ENCODE measurements around the gene SLC29A3. TPM values are rescaled to one million over a fixed set of nuclear protein-coding genes. Genes with fewer than 3 reads are reported as not detected.
A peak's percentile ranks its signal among the peaks of the same experiment; 100 is the strongest.

Gene SLC29A3
- polyA plus RNA-seq, 1 of the 3 experiments (the other 2 are of a cell fraction) = 3.8 TPM

DNA sequence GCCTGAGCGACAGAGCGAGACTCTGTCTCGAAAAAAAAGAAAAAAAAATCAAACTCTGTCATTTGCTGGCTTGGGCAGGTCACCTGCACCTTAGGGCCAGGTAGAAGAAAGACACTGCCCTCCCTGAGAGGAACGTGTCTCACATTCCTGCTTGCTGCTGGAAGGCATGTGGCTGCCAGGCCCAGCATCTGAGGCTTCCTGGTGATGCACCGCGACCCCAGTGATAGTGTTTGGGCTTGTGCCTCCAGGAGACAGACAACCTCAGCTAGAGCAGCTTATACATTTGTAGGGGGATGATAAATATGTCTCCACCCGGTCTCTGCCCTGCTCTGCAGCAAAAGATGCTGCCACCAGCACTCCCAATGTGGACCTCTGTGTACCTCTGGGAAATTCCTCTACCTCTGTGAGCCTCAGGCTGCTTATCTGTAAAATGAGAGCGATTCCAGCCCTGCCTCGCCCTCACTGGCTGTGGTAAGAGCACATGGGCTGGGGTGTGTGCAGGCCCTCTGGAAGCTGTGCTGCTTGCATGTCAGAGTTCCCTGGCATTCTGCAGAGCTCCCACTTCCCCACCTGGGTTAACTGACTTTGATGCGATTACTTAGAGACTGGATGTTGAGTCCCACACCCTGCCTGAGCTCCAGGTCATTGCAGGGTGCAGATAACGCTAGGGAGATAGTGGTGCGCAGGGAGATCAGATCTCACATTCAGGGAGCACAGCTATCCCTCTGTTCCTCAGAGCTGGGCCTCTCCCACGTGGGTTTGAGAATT lies 19.9 kb downstream of the SLC29A3 start:
- no peak overlapping the region for H2AFZ ChIP-seq (ENCODE audit: low read depth)
- H3K27ac ChIP-seq (ENCODE audit: low read depth in 2 of 2, low read length in 1 of 2) = no peak overlapping the region; a peak in 1 of 4 replicates
- TF ChIP-seq GABPA (IDR thresholded peaks at IDR 0.05; ENCODE audit: low read depth) (no peak), FOXJ3 (CRISPR knock-in tag; IDR thresholded peaks at IDR 0.05) (no peak), FOSL2 (IDR thresholded peaks at IDR 0.05; ENCODE audit: borderline replicate concordance, low read depth) (no peak), RFX5 (IDR thresholded peaks at IDR 0.05; ENCODE audit: low read length) (no peak), GATA2 (CRISPR knock-in tag; IDR thresholded peaks at IDR 0.05) (peak; percentile 72), MXI1 (IDR thresholded peaks at IDR 0.05; ENCODE audit: low read depth, low read length) (peak; percentile 25; the same call in 1 of the 2 replicates), JUND (IDR thresholded peaks at IDR 0.05) (no peak), RCOR1 (IDR thresholded peaks at IDR 0.05; ENCODE audit: low read length) (0 out of 2 replicates have a peak, but pooled peaks have one; percentile 22)
- no peaks in the 10 kb centered on the region for H4K20me1 ChIP-seq (ENCODE audit: insufficient read depth)
- H3K36me3 ChIP-seq (replicated peaks in 1 of 2; ENCODE audit: control insufficient read depth in 1 of 2, insufficient read depth in 2 of 2, low read length in 1 of 2) = peaks cover 0 to 2% of the 10 kb centered on the region in 2 experiments
- H3K9me3 ChIP-seq = no peaks in the 10 kb centered on the region
- no peaks in the 10 kb centered on the region for H3F3A ChIP-seq (replicated peaks; ENCODE audit: insufficient read depth)
- H3K4me1 ChIP-seq (ENCODE audit: control insufficient read depth in 1 of 2, insufficient read depth in 2 of 2, low read depth in 1 of 2, low read length in 1 of 2) = peaks cover 0 to 17% of the 10 kb centered on the region in 2 experiments; a peak in 1 of 4 replicates
- no peaks in the 10 kb centered on the region for H3K27me3 ChIP-seq (ENCODE audit: insufficient read depth)
- H3K4me3 ChIP-seq (ENCODE audit: low read depth in 2 of 2, low read length in 1 of 2) = no peak overlapping the region
- no peak overlapping the region for H3K4me2 ChIP-seq
- H3K9me2 ChIP-seq = no peaks in the 10 kb centered on the region
- 85% methylated on average over 9 of the region's 13 CpGs for WGBS (ENCODE audit: low lambda C conversion rate)
- CTCF ChIA-PET = interaction anchor here (0.6 to 12.4 kb wide), 9 partner anchors 13 to 369 kb away, joined by 3 to 99 read pairs (median 7); partner anchors contain the start of gene SLC29A3
- peak; percentile 48 for DNase-seq
- H3K79me2 ChIP-seq (ENCODE audit: insufficient read depth) = no peaks in the 10 kb centered on the region
- H3K9ac ChIP-seq = no peak overlapping the region
- POLR2A ChIA-PET = no interaction called here

DNA sequence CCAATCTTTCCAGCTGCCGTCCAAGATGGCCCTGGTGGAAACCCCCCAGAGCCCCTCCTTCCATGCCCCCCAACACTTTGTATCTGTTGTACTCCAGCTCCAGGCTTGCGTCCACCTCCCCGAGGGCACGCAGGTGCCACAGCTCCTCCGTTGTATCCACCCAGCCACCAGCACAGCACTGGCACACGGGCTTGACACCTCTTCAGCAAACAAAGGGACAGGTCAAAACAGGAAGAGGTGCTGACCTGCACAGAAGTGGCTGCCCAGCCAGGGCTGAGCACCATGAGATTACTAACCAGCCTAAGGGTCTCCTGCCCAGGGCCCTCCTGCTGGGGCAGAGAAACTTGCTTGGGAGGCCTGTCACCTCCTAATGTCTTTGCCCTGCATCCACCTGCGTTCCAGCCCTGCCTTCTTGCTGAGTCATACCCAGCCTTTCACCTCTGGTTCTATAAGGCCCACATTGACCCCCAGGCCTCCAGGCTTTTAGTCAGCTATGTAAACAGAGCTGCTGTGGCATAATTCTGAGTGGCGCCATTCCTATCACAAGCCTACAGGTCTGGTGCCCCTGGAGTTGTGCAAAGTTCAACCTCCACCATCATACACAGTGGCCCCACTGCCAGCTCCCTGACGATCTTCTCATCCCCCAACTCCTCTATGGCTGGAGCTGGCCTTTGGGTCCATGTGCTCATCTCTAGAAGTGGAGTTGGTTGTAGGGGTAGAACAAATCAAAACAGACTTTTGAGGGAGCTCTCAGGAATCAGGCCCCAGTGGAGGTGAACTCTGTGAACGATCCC lies 20.9 kb downstream of the SLC29A3 start:
- no peaks in the 10 kb centered on the region for H4K20me1 ChIP-seq (ENCODE audit: insufficient read depth)
- no peaks in the 10 kb centered on the region for H3K9me2 ChIP-seq
- H3K4me2 ChIP-seq = no peak overlapping the region
- no peaks in the 10 kb centered on the region for H3F3A ChIP-seq (replicated peaks; ENCODE audit: insufficient read depth)
- no peaks in the 10 kb centered on the region for H3K79me2 ChIP-seq (ENCODE audit: insufficient read depth)
- no peaks in the 10 kb centered on the region for H3K9me3 ChIP-seq
- H3K36me3 ChIP-seq (replicated peaks in 1 of 2; ENCODE audit: control insufficient read depth in 1 of 2, insufficient read depth in 2 of 2, low read length in 1 of 2) = peaks cover 0 to 2% of the 10 kb centered on the region in 2 experiments
- H2AFZ ChIP-seq (ENCODE audit: low read depth) = no peak overlapping the region
- CTCF ChIA-PET = interaction anchor here (1.5 to 12.4 kb wide), 8 partner anchors 12 to 357 kb away, joined by 3 to 99 read pairs (median 8); partner anchors contain the start of gene SLC29A3
- no peaks in the 10 kb centered on the region for H3K27me3 ChIP-seq (ENCODE audit: insufficient read depth)
- H3K9ac ChIP-seq = no peak overlapping the region
- no peak for DNase-seq
- WGBS (ENCODE audit: low lambda C conversion rate) = 80% methylated on average over 10 of the region's 10 CpGs
- peaks cover 0 to 25% of the 10 kb centered on the region in 2 experiments; a peak in 1 of 4 replicates for H3K4me1 ChIP-seq (ENCODE audit: control insufficient read depth in 1 of 2, insufficient read depth in 2 of 2, low read depth in 1 of 2, low read length in 1 of 2)
- no peak overlapping the region for H3K27ac ChIP-seq (ENCODE audit: low read depth in 2 of 2, low read length in 1 of 2)
- no peak for TF ChIP-seq NRF1 (IDR thresholded peaks at IDR 0.05; ENCODE audit: low read depth, low read length)
- no peak for TF ChIP-seq EP300 (IDR thresholded peaks at IDR 0.05; ENCODE audit: borderline replicate concordance in 1 of 2, low read depth in 1 of 2, low read length in 1 of 2)
- TF ChIP-seq, protein P1, sequence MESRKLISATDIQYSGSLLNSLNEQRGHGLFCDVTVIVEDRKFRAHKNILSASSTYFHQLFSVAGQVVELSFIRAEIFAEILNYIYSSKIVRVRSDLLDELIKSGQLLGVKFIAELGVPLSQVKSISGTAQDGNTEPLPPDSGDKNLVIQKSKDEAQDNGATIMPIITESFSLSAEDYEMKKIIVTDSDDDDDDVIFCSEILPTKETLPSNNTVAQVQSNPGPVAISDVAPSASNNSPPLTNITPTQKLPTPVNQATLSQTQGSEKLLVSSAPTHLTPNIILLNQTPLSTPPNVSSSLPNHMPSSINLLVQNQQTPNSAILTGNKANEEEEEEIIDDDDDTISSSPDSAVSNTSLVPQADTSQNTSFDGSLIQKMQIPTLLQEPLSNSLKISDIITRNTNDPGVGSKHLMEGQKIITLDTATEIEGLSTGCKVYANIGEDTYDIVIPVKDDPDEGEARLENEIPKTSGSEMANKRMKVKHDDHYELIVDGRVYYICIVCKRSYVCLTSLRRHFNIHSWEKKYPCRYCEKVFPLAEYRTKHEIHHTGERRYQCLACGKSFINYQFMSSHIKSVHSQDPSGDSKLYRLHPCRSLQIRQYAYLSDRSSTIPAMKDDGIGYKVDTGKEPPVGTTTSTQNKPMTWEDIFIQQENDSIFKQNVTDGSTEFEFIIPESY (IDR thresholded peaks at IDR 0.05; ENCODE audit: borderline replicate concordance, low read depth) = no peak
- TF ChIP-seq MXI1 (IDR thresholded peaks at IDR 0.05; ENCODE audit: low read depth, low read length) = no peak
- no peak for TF ChIP-seq ELF1 (IDR thresholded peaks at IDR 0.05)
- TF ChIP-seq FOSL2 (IDR thresholded peaks at IDR 0.05; ENCODE audit: borderline replicate concordance, low read depth) = no peak
- TF ChIP-seq GATA2 (CRISPR knock-in tag; IDR thresholded peaks at IDR 0.05) = no peak
- TF ChIP-seq RXRA (IDR thresholded peaks at IDR 0.05; ENCODE audit: borderline replicate concordance, low read depth) = no peak
- TF ChIP-seq FOXJ3 (CRISPR knock-in tag; IDR thresholded peaks at IDR 0.05) = no peak
- TF ChIP-seq TCF12 (IDR thresholded peaks at IDR 0.05) = no peak
- TF ChIP-seq, protein P2, sequence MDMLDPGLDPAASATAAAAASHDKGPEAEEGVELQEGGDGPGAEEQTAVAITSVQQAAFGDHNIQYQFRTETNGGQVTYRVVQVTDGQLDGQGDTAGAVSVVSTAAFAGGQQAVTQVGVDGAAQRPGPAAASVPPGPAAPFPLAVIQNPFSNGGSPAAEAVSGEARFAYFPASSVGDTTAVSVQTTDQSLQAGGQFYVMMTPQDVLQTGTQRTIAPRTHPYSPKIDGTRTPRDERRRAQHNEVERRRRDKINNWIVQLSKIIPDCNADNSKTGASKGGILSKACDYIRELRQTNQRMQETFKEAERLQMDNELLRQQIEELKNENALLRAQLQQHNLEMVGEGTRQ (IDR thresholded peaks at IDR 0.05; ENCODE audit: borderline replicate concordance, low read depth, low read length) = no peak
- no peak for TF ChIP-seq RFX5 (IDR thresholded peaks at IDR 0.05; ENCODE audit: low read length)
- no peak for TF ChIP-seq JUND (IDR thresholded peaks at IDR 0.05)
- TF ChIP-seq FOXM1 (IDR thresholded peaks at IDR 0.05; ENCODE audit: low read depth) = no peak
- TF ChIP-seq NFIC (IDR thresholded peaks at IDR 0.05; ENCODE audit: borderline replicate concordance) = no peak
- TF ChIP-seq SIN3A (IDR thresholded peaks at IDR 0.05; ENCODE audit: borderline replicate concordance, low read depth, low read length) = no peak
- TF ChIP-seq, protein P3, sequence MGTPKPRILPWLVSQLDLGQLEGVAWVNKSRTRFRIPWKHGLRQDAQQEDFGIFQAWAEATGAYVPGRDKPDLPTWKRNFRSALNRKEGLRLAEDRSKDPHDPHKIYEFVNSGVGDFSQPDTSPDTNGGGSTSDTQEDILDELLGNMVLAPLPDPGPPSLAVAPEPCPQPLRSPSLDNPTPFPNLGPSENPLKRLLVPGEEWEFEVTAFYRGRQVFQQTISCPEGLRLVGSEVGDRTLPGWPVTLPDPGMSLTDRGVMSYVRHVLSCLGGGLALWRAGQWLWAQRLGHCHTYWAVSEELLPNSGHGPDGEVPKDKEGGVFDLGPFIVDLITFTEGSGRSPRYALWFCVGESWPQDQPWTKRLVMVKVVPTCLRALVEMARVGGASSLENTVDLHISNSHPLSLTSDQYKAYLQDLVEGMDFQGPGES (IDR thresholded peaks at IDR 0.05; ENCODE audit: low read depth, low read length) = no peak
- TF ChIP-seq TEAD4 (IDR thresholded peaks at IDR 0.05; ENCODE audit: borderline replicate concordance, insufficient read depth) = no peak
- POLR2A ChIA-PET = no interaction called here
- H3K4me3 ChIP-seq (ENCODE audit: low read depth in 2 of 2, low read length in 1 of 2) = no peak overlapping the region

Data from SK-N-SH (cell line).